ENCODE results near the gene TNFAIP2.

TNFAIP2 gene

DNA sequence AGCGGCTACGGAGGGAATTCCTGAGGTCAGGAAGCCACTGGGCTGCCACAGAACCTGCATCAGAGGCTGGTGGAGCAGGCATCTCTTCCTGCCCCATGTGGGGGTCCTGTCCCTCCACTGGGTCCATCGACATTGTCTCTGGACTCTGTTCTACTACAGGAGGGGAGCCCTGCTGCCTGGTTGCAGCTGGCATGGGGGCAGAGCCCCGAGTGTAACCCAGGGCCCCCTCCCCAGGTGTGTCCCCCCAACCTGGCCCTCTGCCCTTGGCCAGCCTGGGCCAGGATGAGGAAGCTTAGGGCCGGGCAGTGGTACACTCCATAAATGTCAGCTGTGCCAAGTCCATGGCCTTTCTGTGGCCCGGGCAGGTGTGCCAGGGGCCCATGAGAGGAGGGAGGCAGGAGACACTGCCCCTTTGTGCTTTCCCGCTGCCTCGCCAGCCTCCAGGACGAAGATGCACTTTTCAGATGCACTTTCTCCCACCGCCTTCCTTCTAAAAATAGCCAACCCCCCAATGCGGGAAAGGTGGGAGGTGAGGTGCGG is 32.7 kb upstream of the TNFAIP2 start:
- peaks cover 3% of the 10 kb centered on the region for H3K4me1 Mint-ChIP-seq (ENCODE audit: low read depth)
- H3K9me3 Mint-ChIP-seq (ENCODE audit: low read depth) = no peaks in the 10 kb centered on the region
- H3K36me3 Mint-ChIP-seq = no peaks in the 10 kb centered on the region
- H3K27ac Mint-ChIP-seq = no peak overlapping the region
- peaks cover 3% of the 10 kb centered on the region for H3K27me3 Mint-ChIP-seq
- peak overlapping the region; percentile 58 for H3K4me3 Mint-ChIP-seq

GRCh38 chr14:103091041-103091882 is 32.0 kb upstream of the TNFAIP2 start:
- Mint-ChIP-seq H3K4me1 (ENCODE audit: low read depth) (peaks cover 3% of the 10 kb centered on the region), H3K9me3 (ENCODE audit: low read depth) (no peaks in the 10 kb centered on the region), H3K4me3 (peak overlapping the region; percentile 58), H3K27me3 (peaks cover 2% of the 10 kb centered on the region), H3K27ac (no peak overlapping the region), H3K36me3 (no peaks in the 10 kb centered on the region)

DNA sequence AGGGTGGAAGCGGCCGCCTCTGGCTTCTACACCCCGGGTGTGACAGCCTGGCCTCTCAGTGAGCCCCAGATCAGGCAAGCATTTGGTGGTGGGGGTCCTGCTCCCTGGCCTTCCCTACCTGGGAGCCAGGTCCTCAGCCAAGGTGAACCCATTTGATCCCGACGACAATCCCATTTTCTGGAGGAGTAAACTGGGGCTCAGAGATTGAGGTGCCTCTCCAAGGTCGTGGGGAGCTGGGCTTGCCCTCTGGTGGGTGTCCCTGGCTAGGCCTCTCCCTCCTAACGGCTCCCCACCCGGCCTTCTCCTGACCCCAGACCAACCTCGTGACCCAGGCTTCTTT is 31.4 kb upstream of the TNFAIP2 start:
- H3K4me3 Mint-ChIP-seq = peak overlapping the region; percentile 7
- no peaks in the 10 kb centered on the region for H3K36me3 Mint-ChIP-seq
- peaks cover 3% of the 10 kb centered on the region for H3K4me1 Mint-ChIP-seq (ENCODE audit: low read depth)
- no peak overlapping the region for H3K27ac Mint-ChIP-seq
- H3K9me3 Mint-ChIP-seq (ENCODE audit: low read depth) = no peaks in the 10 kb centered on the region
- H3K27me3 Mint-ChIP-seq = no peaks in the 10 kb centered on the region

- Mint-ChIP-seq H3K36me3 (no peaks in the 10 kb centered on the region), H3K4me3 (no peak overlapping the region), H3K4me1 (ENCODE audit: low read depth) (peaks cover 3% of the 10 kb centered on the region), H3K9me3 (ENCODE audit: low read depth) (no peaks in the 10 kb centered on the region), H3K27me3 (no peaks in the 10 kb centered on the region), H3K27ac (no peak overlapping the region)
These were observed 29.3 kb upstream of the TNFAIP2 start for GRCh38 chr14:103093856-103094405.

GRCh38 chr14:103094406-103095209 is 28.7 kb upstream of the TNFAIP2 start, which contains the start of gene EXOC3L4:
EXOC3L4 (plus strand) TSS chr14:103094725; CDS start chr14:103100220, 5,495 bp downstream.
- Mint-ChIP-seq H3K4me3 (no peak within 1 kb of the TSS), H3K27me3 (no peaks in the 10 kb centered on the region), H3K9me3 (ENCODE audit: low read depth) (no peaks in the 10 kb centered on the region), H3K27ac (no peak within 1 kb of the TSS), H3K4me1 (ENCODE audit: low read depth) (peaks cover 3% of the 10 kb centered on the region), H3K36me3 (no peaks in the 10 kb centered on the region)

DNA sequence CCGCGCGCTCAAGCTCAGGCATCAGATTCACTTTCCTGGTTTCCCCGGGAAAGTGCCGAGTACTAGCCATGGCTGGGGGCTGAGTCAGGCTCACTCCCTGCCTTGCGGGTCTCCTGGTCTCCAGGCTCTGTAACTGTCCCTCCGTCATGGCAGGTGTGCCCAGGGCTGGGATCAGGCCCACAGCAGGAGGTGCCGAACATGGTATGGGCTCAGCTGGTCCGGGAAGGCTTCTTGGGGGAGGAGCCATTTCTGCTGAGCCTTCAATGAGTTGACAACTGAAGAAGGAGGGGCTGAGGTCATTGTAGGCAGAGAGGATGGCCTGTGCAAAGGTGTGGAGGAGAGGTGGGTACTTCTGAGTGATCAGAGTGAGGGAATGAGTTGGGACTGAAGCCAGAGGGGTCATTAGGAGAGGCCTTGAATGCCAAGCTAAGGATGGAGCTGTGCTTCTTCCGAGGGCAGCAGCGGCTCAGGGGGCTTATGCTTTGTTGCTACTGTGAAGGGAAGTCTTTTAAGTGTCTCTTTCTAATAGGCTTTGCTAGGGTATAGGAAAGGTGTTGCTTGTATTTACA is 28.0 kb upstream of the TNFAIP2 start:
- no peaks in the 10 kb centered on the region for H3K36me3 Mint-ChIP-seq
- H3K4me3 Mint-ChIP-seq = no peak overlapping the region
- no peaks in the 10 kb centered on the region for H3K9me3 Mint-ChIP-seq (ENCODE audit: low read depth)

DNA sequence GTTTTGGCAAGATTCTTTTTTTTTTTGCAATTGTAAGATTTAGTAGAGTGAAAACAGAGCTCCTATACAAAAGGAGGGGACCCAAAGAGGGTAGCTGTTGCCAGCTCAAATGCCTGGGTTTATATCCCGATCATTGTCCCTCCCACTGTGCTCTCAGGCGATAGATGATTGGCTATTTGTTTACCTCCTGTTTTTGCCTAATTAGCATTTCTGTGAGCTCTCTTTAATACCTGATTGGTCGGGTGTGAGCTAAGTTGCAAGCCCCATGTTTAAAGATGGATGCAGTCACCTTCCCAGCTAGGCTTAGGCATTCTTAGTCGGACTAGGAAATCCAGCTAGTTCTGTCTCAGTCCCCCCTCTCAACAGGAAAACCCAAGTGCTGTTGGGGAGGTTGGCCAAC is 26.9 kb upstream of the TNFAIP2 start:
- H3K27ac Mint-ChIP-seq = no peak overlapping the region
- no peaks in the 10 kb centered on the region for H3K4me1 Mint-ChIP-seq (ENCODE audit: low read depth)
- H3K9me3 Mint-ChIP-seq (ENCODE audit: low read depth) = no peaks in the 10 kb centered on the region
- peaks cover 2% of the 10 kb centered on the region for H3K27me3 Mint-ChIP-seq
- no peak overlapping the region for H3K4me3 Mint-ChIP-seq
- H3K36me3 Mint-ChIP-seq = no peaks in the 10 kb centered on the region

More for the DNA sequence above, 28.0 kb upstream of the TNFAIP2 start:
- Mint-ChIP-seq H3K4me1 (ENCODE audit: low read depth) (peaks cover 3% of the 10 kb centered on the region), H3K27me3 (no peaks in the 10 kb centered on the region), H3K27ac (no peak overlapping the region)

- Mint-ChIP-seq H3K4me1 (ENCODE audit: low read depth) (no peaks in the 10 kb centered on the region), H3K27me3 (peaks cover 5% of the 10 kb centered on the region), H3K36me3 (no peaks in the 10 kb centered on the region), H3K27ac (no peak overlapping the region), H3K4me3 (no peak overlapping the region), H3K9me3 (ENCODE audit: low read depth) (no peaks in the 10 kb centered on the region)
These were observed 25.8 kb upstream of the TNFAIP2 start for GRCh38 chr14:103097244-103097993.

GRCh38 chr14:103097994-103098957 is 25.0 kb upstream of the TNFAIP2 start:
- no peaks in the 10 kb centered on the region for H3K36me3 Mint-ChIP-seq
- no peaks in the 10 kb centered on the region for H3K9me3 Mint-ChIP-seq (ENCODE audit: low read depth)
- H3K4me1 Mint-ChIP-seq (ENCODE audit: low read depth) = no peaks in the 10 kb centered on the region
- H3K27me3 Mint-ChIP-seq = peaks cover 5% of the 10 kb centered on the region
- no peak overlapping the region for H3K27ac Mint-ChIP-seq
- H3K4me3 Mint-ChIP-seq = no peak overlapping the region

- no peaks in the 10 kb centered on the region for H3K9me3 Mint-ChIP-seq (ENCODE audit: low read depth)
- H3K36me3 Mint-ChIP-seq = no peaks in the 10 kb centered on the region
- no peak overlapping the region for H3K4me3 Mint-ChIP-seq
- no peak overlapping the region for H3K27ac Mint-ChIP-seq
- peaks cover 2% of the 10 kb centered on the region for H3K4me1 Mint-ChIP-seq (ENCODE audit: low read depth)
- peaks cover 9% of the 10 kb centered on the region for H3K27me3 Mint-ChIP-seq
These were observed 24.1 kb upstream of the TNFAIP2 start for GRCh38 chr14:103099081-103099732.

DNA sequence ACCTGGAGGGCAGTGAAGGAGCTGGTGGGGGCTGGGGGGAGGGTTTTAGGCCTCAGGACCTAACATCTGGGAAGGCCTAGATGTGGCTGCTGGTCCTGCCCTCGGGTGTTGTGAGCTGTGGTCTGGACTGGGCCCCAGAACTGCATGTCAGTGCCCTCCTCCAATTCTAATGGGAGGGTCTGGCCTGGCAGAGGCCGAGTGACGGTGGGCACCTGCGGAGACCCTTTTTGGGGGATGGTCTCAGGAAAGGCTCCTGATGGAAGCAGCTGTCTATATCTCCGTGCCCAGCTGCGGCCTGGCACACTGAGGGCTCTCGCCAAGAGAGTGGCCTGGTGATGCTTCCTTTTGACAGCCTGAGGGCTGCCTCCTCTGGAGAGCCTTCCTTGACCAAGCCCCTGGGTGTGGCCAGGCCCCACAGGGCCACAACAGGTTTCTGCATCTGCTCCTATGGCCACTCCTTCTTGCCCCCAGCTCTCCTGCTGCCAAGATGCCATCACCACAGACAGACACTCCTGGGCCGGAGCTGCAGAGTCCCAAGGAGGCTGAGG is 23.5 kb upstream of the TNFAIP2 start:
- H3K4me3 Mint-ChIP-seq = no peak overlapping the region
- H3K36me3 Mint-ChIP-seq = no peaks in the 10 kb centered on the region
- peaks cover 3% of the 10 kb centered on the region for H3K4me1 Mint-ChIP-seq (ENCODE audit: low read depth)
- no peak overlapping the region for H3K27ac Mint-ChIP-seq
- no peaks in the 10 kb centered on the region for H3K9me3 Mint-ChIP-seq (ENCODE audit: low read depth)
- peaks cover 9% of the 10 kb centered on the region for H3K27me3 Mint-ChIP-seq

DNA sequence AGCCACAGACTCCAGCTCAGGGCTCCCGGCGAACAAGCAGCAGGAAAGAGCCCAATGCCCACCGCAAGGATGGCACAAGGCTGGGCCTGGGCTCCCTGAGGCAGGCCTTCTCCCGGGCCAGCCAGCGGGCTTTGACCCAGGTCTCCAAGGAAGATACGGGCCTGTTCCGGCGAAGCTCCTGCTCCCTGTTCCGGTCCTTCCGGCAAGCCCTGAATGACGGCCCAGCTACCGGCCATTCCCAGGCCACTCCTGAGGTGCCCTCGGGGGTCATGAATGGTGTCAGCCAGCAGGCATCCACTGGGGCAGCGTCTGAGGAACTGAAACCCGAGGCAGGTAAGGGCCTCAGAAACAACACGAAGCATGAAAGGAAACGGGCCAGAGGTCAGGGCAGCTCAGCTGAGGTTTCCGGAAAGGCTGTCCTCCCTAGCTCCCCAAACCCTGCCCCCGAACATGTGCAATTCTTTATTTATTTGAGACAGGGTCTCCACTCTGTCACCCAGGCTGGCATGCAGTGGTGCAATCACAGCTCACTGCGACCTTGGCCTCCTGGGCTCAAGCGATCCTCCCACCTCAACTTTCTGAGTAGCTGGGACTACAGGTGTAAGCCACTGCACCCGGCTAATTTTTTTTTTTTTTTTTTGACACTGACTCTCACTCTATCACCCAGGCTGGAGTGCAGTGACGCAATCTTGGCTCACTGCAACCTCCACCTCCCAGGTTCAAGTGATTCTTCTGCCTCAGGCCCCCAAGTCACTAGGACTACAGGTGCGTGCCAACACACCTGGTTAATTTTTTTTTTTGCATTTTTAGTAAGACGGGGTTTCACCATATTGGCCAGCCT is 22.8 kb upstream of the TNFAIP2 start:
- Mint-ChIP-seq H3K4me1 (ENCODE audit: low read depth) (peaks cover 7% of the 10 kb centered on the region), H3K36me3 (no peaks in the 10 kb centered on the region), H3K27ac (no peak overlapping the region)

More for the DNA sequence above, 22.8 kb upstream of the TNFAIP2 start:
- Mint-ChIP-seq H3K4me3 (no peak overlapping the region), H3K9me3 (ENCODE audit: low read depth) (no peaks in the 10 kb centered on the region), H3K27me3 (peaks cover 13% of the 10 kb centered on the region)

All from activated naive CD8-positive, alpha-beta T cell (primary cell).